Liver (tissue), 9 donors: ENCODE results near the gene SLC6A3. TPM values are rescaled to one million over a fixed set of nuclear protein-coding genes. Genes with fewer than 3 reads are reported as not detected.

Source experiments
- DNase-seq: peaks from one replicate; pipeline ENCODE4 v3.0.0-alpha.2; 2017; ENCODE audit warnings: low spot score
- H3K27ac ChIP-seq, 2 donors: one replicate each; pipeline ENCODE4 v1.7.0; 2013; ENCODE audit warnings: inconsistent platforms in 2 of 2, low read length in 2 of 2, control low read depth in 1 of 2, low read depth in 1 of 2, mild to moderate bottlenecking in 1 of 2
- H3K27me3 ChIP-seq, 4 donors: one replicate each; pipeline versions ENCODE4 v1.6.1 to v1.7.0; 2013; ENCODE audit warnings: low read length in 3 of 4, inconsistent platforms in 1 of 4, mild to moderate bottlenecking in 1 of 4, moderate library complexity in 1 of 4; ENCODE audit not compliant: control insufficient read depth in 4 of 4, insufficient read depth in 4 of 4
- H3K36me3 ChIP-seq, 4 donors: one replicate each; pipeline versions ENCODE4 v1.6.1 to v1.7.0; 2013; ENCODE audit warnings: low read length in 3 of 4, mild to moderate bottlenecking in 3 of 4, low read depth in 1 of 4, moderate library complexity in 1 of 4; ENCODE audit not compliant: control insufficient read depth in 4 of 4, insufficient read depth in 3 of 4
- H3K4me1 ChIP-seq, 4 donors: one replicate each; pipeline versions ENCODE4 v1.6.1 to v1.7.0; 2013; ENCODE audit warnings: low read length in 3 of 4, mild to moderate bottlenecking in 3 of 4, moderate library complexity in 1 of 4; ENCODE audit not compliant: control insufficient read depth in 4 of 4, insufficient read depth in 4 of 4
- H3K4me3 ChIP-seq, 3 donors: one replicate each; pipeline versions ENCODE4 v1.6.1 to v1.7.0; 2013; ENCODE audit warnings: low read length in 3 of 3, control low read depth in 1 of 3, low read depth in 1 of 3, mild to moderate bottlenecking in 1 of 3
- H3K9ac ChIP-seq, 2 donors: one replicate each; pipeline ENCODE4 v1.7.0; 2013; ENCODE audit warnings: low read length in 2 of 2, mild to moderate bottlenecking in 2 of 2, moderate library complexity in 2 of 2, control low read depth in 1 of 2, low read depth in 1 of 2
- H3K9me3 ChIP-seq, 4 donors: one replicate each; pipeline versions ENCODE4 v1.6.1 to v1.7.0; 2013; ENCODE audit warnings: low read length in 3 of 4; ENCODE audit not compliant: control insufficient read depth in 4 of 4
- ATF3 ChIP-seq: IDR thresholded peaks from 2 replicates; pipeline ENCODE4 v1.6.1; 2016; ENCODE audit warnings: antibody characterized with exemption
- EGR1 ChIP-seq, 2 donors: IDR thresholded peaks; 2 replicates each; pipeline ENCODE4 v1.6.1; 2016 to 2018; ENCODE audit warnings: antibody characterized with exemption in 2 of 2, low read depth in 2 of 2
- FOXA1 ChIP-seq: IDR thresholded peaks from 2 replicates; pipeline ENCODE4 v1.6.1; 2016; ENCODE audit warnings: antibody characterized with exemption
- FOXA2 ChIP-seq: IDR thresholded peaks from 2 replicates; pipeline ENCODE4 v1.6.1; 2016; ENCODE audit warnings: antibody characterized with exemption
- GABPA ChIP-seq, 2 donors: IDR thresholded peaks in 1 of 2; conservative IDR thresholded peaks in 1 of 2; 2 replicates each; pipeline ENCODE4 v1.6.1; 2016; ENCODE audit warnings: antibody characterized with exemption in 2 of 2, mild to moderate bottlenecking in 1 of 2, moderate library complexity in 1 of 2
- HNF4A ChIP-seq, 2 donors: conservative IDR thresholded peaks; 2 replicates each; pipeline ENCODE4 v1.6.1; 2016; ENCODE audit warnings: antibody characterized with exemption in 2 of 2, mild to moderate bottlenecking in 2 of 2
- HNF4G ChIP-seq: IDR thresholded peaks from 2 replicates; pipeline ENCODE4 v1.6.1; 2016; ENCODE audit warnings: antibody characterized with exemption
- NR2F2 ChIP-seq: IDR thresholded peaks from 2 replicates; pipeline ENCODE4 v1.6.1; 2016; ENCODE audit warnings: antibody characterized with exemption
- RAD21 ChIP-seq, 2 donors: IDR thresholded peaks; 2 replicates each; pipeline ENCODE4 v1.6.1; 2016; ENCODE audit warnings: antibody characterized with exemption in 2 of 2, mild to moderate bottlenecking in 2 of 2
- REST ChIP-seq: IDR thresholded peaks from 2 replicates; pipeline ENCODE4 v1.6.1; 2016; ENCODE audit warnings: antibody characterized with exemption, mild to moderate bottlenecking
- RXRA ChIP-seq, 2 donors: IDR thresholded peaks; 2 replicates each; pipeline ENCODE4 v1.6.1; 2017 to 2018; ENCODE audit warnings: antibody characterized with exemption in 2 of 2, mild to moderate bottlenecking in 1 of 2
- SP1 ChIP-seq: IDR thresholded peaks from 2 replicates; pipeline ENCODE4 v1.6.1; 2018; ENCODE audit warnings: antibody characterized with exemption, mild to moderate bottlenecking
- TAF1 ChIP-seq: conservative IDR thresholded peaks from 2 replicates; pipeline ENCODE4 v1.6.1; 2016; ENCODE audit warnings: antibody characterized with exemption, mild to moderate bottlenecking
- YY1 ChIP-seq: IDR thresholded peaks from 2 replicates; pipeline ENCODE4 v1.6.1; 2016; ENCODE audit warnings: antibody characterized with exemption, mild to moderate bottlenecking
- WGBS: extraction: QIAGEN DNeasy Blood & Tissue Kit; methylation state at CpG from one replicate; pipeline ENCODE4 v1.1.7; 2013; 5-methylcytosine and 5-hydroxymethylcytosine counted together
- polyA plus RNA-seq, 2 donors: library from polyadenylated mRNA; stranded (reverse) in 1 of 2; unstranded in 1 of 2; fragments of 200-250 nt in 1 of 2; fragments of >200 nt in 1 of 2; fragmentation: Nextera tagmentation in 1 of 2; extraction: Ambion mirVana in 1 of 2; gene quantifications; one replicate each; pipeline versions ENCODE4 v1.2.1 to v1.2.3, GENCODE V29; 2013 to 2015
- total RNA-seq, 2 donors: library from RNA; depleted of rRNA; stranded (reverse); fragments of >200 nt; gene quantifications; one replicate each; pipeline ENCODE4 v1.2.3, GENCODE V29; 2014
- TF ChIP-seq, protein P1 (sequence below): fragments of 150-350 bp; IDR thresholded peaks from 2 replicates; pipeline ENCODE4 v1.5.1; 2017; ENCODE audit warnings: improper control_type of control experiment, low read depth, low read length; ENCODE audit not compliant: missing input control
- TF ChIP-seq, protein P2 (sequence below): IDR thresholded peaks from 2 replicates; pipeline ENCODE4 v1.6.1; 2016; ENCODE audit warnings: antibody characterized with exemption
- donor health status: healthy.
- donor health status: healthy.
- donor health status: healthy.
- donor health status: healthy.
- donor health status: healthy.

Gene SLC6A3
- total and polyA plus RNA-seq, 4 donors = not detected

- Histone ChIP-seq H3K9me3 (peaks cover 5 to 23% (median 22%) of the 10 kb centered on the region in 4 donors), H3K27ac (no peak overlapping the region), H3K9ac (no peak overlapping the region), H3K4me3 (peak overlapping the region in 1 of 3 donors; percentile 5), H3K27me3 (no peaks in the 10 kb centered on the region), H3K36me3 (no peaks in the 10 kb centered on the region), H3K4me1 (no peaks in the 10 kb centered on the region)
- TF ChIP-seq GABPA (IDR thresholded peaks at IDR 0.05 in 1 of 2, conservative IDR thresholded peaks at IDR 0.05 in 1 of 2) (no peak), ATF3 (no peak), YY1 (no peak), RAD21 (IDR thresholded peaks at IDR 0.05) (no peak)
- DNase-seq = no peak
- WGBS = 85% methylated on average over 5 of the region's 5 CpGs
These were observed 15.7 kb downstream of the SLC6A3 start for GRCh38 chr5:1429496-1429895.

DNA sequence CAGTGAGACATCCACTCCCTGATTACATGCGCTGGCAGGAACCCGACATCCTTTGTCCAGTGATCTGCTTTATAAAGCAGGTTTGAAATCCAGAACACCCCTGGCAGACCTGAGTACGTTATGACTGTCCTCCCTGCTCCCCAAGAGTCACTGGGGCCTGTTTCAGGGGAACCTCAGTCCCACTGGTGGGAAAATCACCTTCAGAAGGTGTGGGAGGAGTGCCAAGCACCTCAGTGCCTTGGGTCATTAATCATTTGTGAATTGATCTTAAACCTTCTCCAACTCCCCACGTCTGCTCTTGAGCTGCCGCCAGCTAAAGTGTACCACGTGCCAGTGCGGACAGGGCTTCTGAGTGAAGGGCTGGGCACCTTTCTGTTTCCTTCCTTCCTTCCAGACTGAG lies 16.2 kb downstream of the SLC6A3 start:
- no peaks in the 10 kb centered on the region for H3K4me1 ChIP-seq
- H3K4me3 ChIP-seq = peak overlapping the region in 1 of 3 donors; percentile 42
- no peak overlapping the region for H3K9ac ChIP-seq
- peaks cover 5 to 23% (median 22%) of the 10 kb centered on the region in 4 donors for H3K9me3 ChIP-seq
- no peak for TF ChIP-seq REST
- no peak for TF ChIP-seq SP1
- TF ChIP-seq ATF3 = no peak
- TF ChIP-seq TAF1 = no peak
- TF ChIP-seq EGR1 (IDR thresholded peaks at IDR 0.05; ENCODE audit: low read depth in 2 of 2) = no peak
- no peak for TF ChIP-seq FOXA1
- TF ChIP-seq, protein P1, sequence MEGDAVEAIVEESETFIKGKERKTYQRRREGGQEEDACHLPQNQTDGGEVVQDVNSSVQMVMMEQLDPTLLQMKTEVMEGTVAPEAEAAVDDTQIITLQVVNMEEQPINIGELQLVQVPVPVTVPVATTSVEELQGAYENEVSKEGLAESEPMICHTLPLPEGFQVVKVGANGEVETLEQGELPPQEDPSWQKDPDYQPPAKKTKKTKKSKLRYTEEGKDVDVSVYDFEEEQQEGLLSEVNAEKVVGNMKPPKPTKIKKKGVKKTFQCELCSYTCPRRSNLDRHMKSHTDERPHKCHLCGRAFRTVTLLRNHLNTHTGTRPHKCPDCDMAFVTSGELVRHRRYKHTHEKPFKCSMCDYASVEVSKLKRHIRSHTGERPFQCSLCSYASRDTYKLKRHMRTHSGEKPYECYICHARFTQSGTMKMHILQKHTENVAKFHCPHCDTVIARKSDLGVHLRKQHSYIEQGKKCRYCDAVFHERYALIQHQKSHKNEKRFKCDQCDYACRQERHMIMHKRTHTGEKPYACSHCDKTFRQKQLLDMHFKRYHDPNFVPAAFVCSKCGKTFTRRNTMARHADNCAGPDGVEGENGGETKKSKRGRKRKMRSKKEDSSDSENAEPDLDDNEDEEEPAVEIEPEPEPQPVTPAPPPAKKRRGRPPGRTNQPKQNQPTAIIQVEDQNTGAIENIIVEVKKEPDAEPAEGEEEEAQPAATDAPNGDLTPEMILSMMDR = no peak
- no peak for TF ChIP-seq RXRA (IDR thresholded peaks at IDR 0.05)
- no peak for TF ChIP-seq HNF4A (conservative IDR thresholded peaks at IDR 0.05)
- TF ChIP-seq FOXA2 = no peak
- TF ChIP-seq, protein P2, sequence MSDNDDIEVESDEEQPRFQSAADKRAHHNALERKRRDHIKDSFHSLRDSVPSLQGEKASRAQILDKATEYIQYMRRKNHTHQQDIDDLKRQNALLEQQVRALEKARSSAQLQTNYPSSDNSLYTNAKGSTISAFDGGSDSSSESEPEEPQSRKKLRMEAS = no peak
- TF ChIP-seq HNF4G = no peak
- no peak for TF ChIP-seq YY1
- TF ChIP-seq NR2F2 = no peak
- 82% methylated on average over 7 of the region's 7 CpGs for WGBS
- no peaks in the 10 kb centered on the region for H3K36me3 ChIP-seq
- no peaks in the 10 kb centered on the region for H3K27me3 ChIP-seq
- no peak overlapping the region for H3K27ac ChIP-seq
- no peak for DNase-seq
